ENCODE measurements around the gene ENDOU.
"Not testable (repeated sequence)": the region's sequence is repeated elsewhere in the genome, so short reads cannot be mapped to it uniquely, and the experiment has no call there.

ENDOU gene

GRCh38 chr12:47672068-47672467 is 53.2 kb downstream of the ENDOU start:
- DNase-seq, result no peak

DNA sequence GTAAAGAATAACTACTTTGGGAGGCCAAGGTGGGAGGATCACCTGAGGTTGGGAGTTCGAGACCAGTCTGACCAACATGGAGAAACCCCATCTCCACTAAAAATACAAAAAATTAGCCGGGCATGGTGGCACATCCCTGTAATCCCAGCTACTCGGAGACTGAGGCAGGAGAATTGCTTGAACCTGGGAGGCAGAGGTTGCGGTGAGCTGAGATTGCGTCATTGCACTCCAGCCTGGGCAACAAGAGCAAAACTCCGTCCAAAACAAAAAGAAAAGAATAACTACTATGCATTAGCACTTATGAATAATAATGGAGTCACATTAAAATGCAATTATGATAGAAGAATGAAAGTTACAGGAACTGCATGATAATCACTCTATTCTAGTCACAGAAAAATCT is 57.4 kb downstream of the ENDOU start:
- DNase-seq, result not testable (repeated sequence)

All from T-helper 9 cell (primary cell).